Colonic mucosa (tissue), 4 donors: Measurements from ENCODE around the gene DHDH. TPM values are rescaled to one million over a fixed set of nuclear protein-coding genes. Genes with fewer than 3 reads are reported as not detected.

Experiments used
- DNase-seq: peaks from one replicate; pipeline ENCODE4 v3.0.0-alpha.2; 2020
- H3K27ac ChIP-seq: fragments of 200-600 bp; one replicate; pipeline ENCODE4 v1.8.0; 2021
- H3K27me3 ChIP-seq: fragments of 200-600 bp; one replicate; pipeline ENCODE4 v1.8.0; 2021
- H3K36me3 ChIP-seq: fragments of 200-600 bp; one replicate; pipeline ENCODE4 v1.8.0; 2021
- H3K4me1 ChIP-seq: fragments of 200-600 bp; one replicate; pipeline ENCODE4 v1.8.0; 2021; ENCODE audit warnings: mild to moderate bottlenecking
- H3K4me3 ChIP-seq: fragments of 200-600 bp; one replicate; pipeline ENCODE4 v1.8.0; 2021
- H3K9ac ChIP-seq, 2 donors: one replicate each; pipeline ENCODE4 v1.7.0; 2013; ENCODE audit warnings: control low read depth in 2 of 2, low read depth in 2 of 2, low read length in 2 of 2
- H3K9me3 ChIP-seq: fragments of 200-600 bp; one replicate; pipeline ENCODE4 v1.8.0; 2021
- CTCF ChIP-seq: fragments of 200-600 bp; IDR thresholded peaks from one replicate; pipeline ENCODE4 v1.8.0; 2022; ENCODE audit warnings: antibody characterized with exemption, mild to moderate bottlenecking
- intact Hi-C: fragments of 100-400 bp; cut with DNase I; formaldehyde crosslinking; loops from one replicate; pipeline ENCODE4 v1.14.1; 2022
- total RNA-seq, 2 donors: library from RNA; stranded (reverse); fragmentation: NEBNext Ultra II Directional in 1 of 2; extraction: Animal tissue kit (Norgen Biotek cat#: 25700) in 1 of 2; gene quantifications; one replicate each; pipeline ENCODE4 v1.2.1, GENCODE V29; 2021
- donor health status: healthy.
- donor health status: DM: no; HTN: no; CAD: no.
- donor health status: DM: no; HTN: no; CAD: no.

The DHDH gene
- total RNA-seq, 2 donors from 2014 or later, result 1.5 TPM; not detected in 1

DNA sequence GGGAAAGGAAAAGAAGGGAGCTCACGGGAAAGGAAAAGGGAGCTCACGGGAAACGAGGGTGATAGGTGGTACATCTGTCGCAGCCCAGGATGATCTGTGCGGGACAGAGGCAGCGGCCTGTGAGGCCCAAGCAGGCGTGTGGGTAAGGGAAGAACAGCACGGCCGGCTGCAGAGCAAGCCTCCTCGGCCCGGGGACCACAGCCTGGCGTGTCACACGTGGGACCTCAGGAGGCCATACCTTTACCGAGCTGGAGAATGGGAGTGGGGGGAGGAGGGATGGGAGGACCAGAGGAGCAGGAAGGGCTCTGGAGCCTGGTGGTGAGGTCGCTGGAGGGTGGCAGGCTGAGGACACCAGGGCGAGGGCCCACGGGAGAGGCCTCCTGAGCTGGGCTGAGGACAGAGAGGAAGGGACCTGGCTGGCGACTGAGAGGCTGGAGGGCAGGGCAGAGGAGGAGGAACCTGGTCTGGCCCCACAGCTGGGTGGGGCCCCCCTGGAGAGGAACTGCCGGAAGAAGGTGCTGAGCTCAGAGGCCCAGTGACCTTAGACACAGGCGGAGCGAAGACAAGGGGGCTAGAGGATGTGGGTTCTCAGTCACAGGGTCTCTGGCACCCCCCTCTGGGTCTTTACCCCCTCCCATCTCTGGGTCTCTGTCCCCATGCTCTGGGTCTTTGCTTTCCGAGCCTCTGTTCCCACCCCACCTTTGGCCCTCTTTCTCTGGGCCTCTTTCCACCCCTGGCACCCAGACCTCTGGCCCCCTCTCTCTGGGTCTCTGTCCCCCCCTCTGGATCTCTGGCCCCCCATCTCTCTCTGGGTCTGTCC lies 28.7 kb downstream of the DHDH start:
- intact Hi-C loops, result loop anchor here (10.0 kb wide), 1 partner anchor 87 kb away; the partner anchor contains the start of gene PPP1R15A
- Histone ChIP-seq H3K4me1 (no peaks in the 10 kb centered on the region), H3K27ac (peak overlapping the region; percentile 76), H3K9me3 (no peaks in the 10 kb centered on the region), H3K9ac (peak overlapping the region; percentile 70 to 93), H3K27me3 (no peaks in the 10 kb centered on the region), H3K36me3 (no peaks in the 10 kb centered on the region), H3K4me3 (no peak overlapping the region)
- peak; percentile 91 for DNase-seq
- TF ChIP-seq CTCF, result no peak

DNA sequence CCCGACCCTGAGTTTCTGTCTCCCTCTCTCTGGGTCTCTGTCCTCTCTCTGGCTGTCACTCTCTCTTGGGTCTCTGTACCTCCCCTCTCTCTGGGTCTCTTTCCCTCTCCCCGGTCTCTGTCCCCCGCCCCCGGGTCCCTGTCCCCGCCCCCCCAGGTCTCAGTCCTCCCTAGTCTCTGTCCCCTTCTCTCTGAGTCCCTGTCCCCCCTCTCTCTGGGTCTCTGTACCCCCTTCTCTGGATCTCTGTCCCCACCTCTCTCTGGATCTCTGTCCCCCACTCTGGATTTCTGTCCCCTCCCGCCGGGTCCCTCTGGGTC lies 29.3 kb downstream of the DHDH start:
- Histone ChIP-seq H3K9ac (peak overlapping the region; percentile 70 to 93), H3K4me1 (no peaks in the 10 kb centered on the region), H3K27me3 (no peaks in the 10 kb centered on the region), H3K27ac (peak overlapping the region; percentile 76), H3K36me3 (no peaks in the 10 kb centered on the region), H3K4me3 (no peak overlapping the region), H3K9me3 (no peaks in the 10 kb centered on the region)
- no peak for DNase-seq
- intact Hi-C loops, result loop anchor here (10.0 kb wide), 1 partner anchor 88 kb away; the partner anchor contains the start of gene PPP1R15A
- no peak for TF ChIP-seq CTCF

GRCh38 chr19:48963371-48964204 lies 30.1 kb downstream of the DHDH start:
- Histone ChIP-seq H3K4me3 (peak overlapping the region; percentile 89), H3K27me3 (no peaks in the 10 kb centered on the region), H3K27ac (peak overlapping the region; percentile 76), H3K9ac (peak overlapping the region; percentile 63 to 93), H3K4me1 (no peaks in the 10 kb centered on the region), H3K36me3 (no peaks in the 10 kb centered on the region), H3K9me3 (no peaks in the 10 kb centered on the region)
- DNase-seq, result peak; percentile 85
- intact Hi-C loops, result loop anchor here (10.0 kb wide), 1 partner anchor 89 kb away; the partner anchor contains the start of gene PPP1R15A
- TF ChIP-seq CTCF, result no peak

- Histone ChIP-seq H3K36me3 (no peaks in the 10 kb centered on the region), H3K9me3 (no peaks in the 10 kb centered on the region), H3K27me3 (no peaks in the 10 kb centered on the region), H3K9ac (peak overlapping the region; percentile 63 to 93), H3K4me3 (peak overlapping the region; percentile 89), H3K27ac (peak overlapping the region; percentile 76), H3K4me1 (no peaks in the 10 kb centered on the region)
- no peak for TF ChIP-seq CTCF
- intact Hi-C loops, result loop anchor here (5.0 to 10.0 kb wide), 2 partner anchors 90 to 167 kb away; partner anchors contain the start of gene PPP1R15A
- peak; percentile 59 for DNase-seq
Observed at GRCh38 chr19:48964205-48965039, 30.9 kb downstream of the DHDH start.
